OCI-LY3 (cell line): ENCODE measurements around the gene FRMPD1.

Source experiments
- H2AFZ ChIP-seq: fragments of 200-600, 300-600 bp; shearing (Covaris generic); 2 replicates; pipeline ENCODE4 v1.6.0; 2014; ENCODE audit warnings: antibody characterized with exemption, low read depth, low read length
- H3K27ac ChIP-seq: fragments of 200-600, 300-600 bp; sonication (generic); 2 replicates; pipeline ENCODE4 v1.5.1; 2014; ENCODE audit warnings: mild to moderate bottlenecking, low read length, moderate library complexity, mixed read lengths
- H3K27me3 ChIP-seq: fragments of 200-600, 300-600 bp; sonication (generic); 2 replicates; pipeline ENCODE4 v1.6.1; 2014; ENCODE audit warnings: low read depth, low read length, mixed read lengths
- H3K36me3 ChIP-seq: fragments of 200-600, 300-600 bp; sonication (generic); replicated peaks from 2 replicates; pipeline ENCODE3; 2014; ENCODE audit warnings: low read depth, low read length, mixed read lengths
- H3K4me1 ChIP-seq: fragments of 300-600, 200-600 bp; sonication (generic); 2 replicates; pipeline ENCODE4 v1.6.1; 2014; ENCODE audit warnings: low read length, mixed read lengths
- H3K4me2 ChIP-seq: fragments of 200-600, 300-600 bp; sonication (generic); 2 replicates; pipeline ENCODE4 v1.6.1; 2014; ENCODE audit warnings: low read length, mixed read lengths
- H3K4me3 ChIP-seq: fragments of 300-600, 200-600 bp; sonication (generic); 2 replicates; pipeline ENCODE4 v1.5.1; 2014; ENCODE audit warnings: antibody characterized with exemption, mild to moderate bottlenecking, low read length, moderate library complexity
- H3K79me2 ChIP-seq: fragments of 300-600, 200-600 bp; shearing (Covaris generic); 2 replicates; pipeline ENCODE4 v1.6.1; 2014; ENCODE audit warnings: mild to moderate bottlenecking, low read length, mixed read lengths
- H3K9ac ChIP-seq: fragments of 300-600, 200-600 bp; shearing (Covaris generic); 2 replicates; pipeline ENCODE4 v1.6.0; 2014; ENCODE audit warnings: mild to moderate bottlenecking, low read length, moderate library complexity
- H3K9me3 ChIP-seq: fragments of 200-600, 300-600 bp; shearing (Covaris generic); 2 replicates; pipeline ENCODE4 v1.6.1; 2014; ENCODE audit warnings: low read length, mixed read lengths; ENCODE audit not compliant: insufficient read depth
- H4K20me1 ChIP-seq: fragments of 200-600, 300-600 bp; sonication (generic); 2 replicates; pipeline ENCODE4 v1.6.1; 2016; ENCODE audit warnings: low read length, mixed read lengths; ENCODE audit not compliant: insufficient read depth
- CTCF ChIP-seq: fragments of 200-600, 300-600 bp; sonication (generic); IDR thresholded peaks from 2 replicates; pipeline ENCODE4 v1.5.1; 2014; ENCODE audit warnings: antibody characterized with exemption, low read length, low read depth
- EZH2phosphoT487 ChIP-seq: fragments of 200-600 bp; shearing (Covaris generic); IDR thresholded peaks from 2 replicates; pipeline ENCODE4 v1.6.1; 2018; ENCODE audit warnings: antibody characterized with exemption, mixed run types, low read depth

FRMPD1 gene

GRCh38 chr9:37624073-37624472 lies 26.7 kb upstream of the FRMPD1 start:
- Histone ChIP-seq H3K27ac (no peak overlapping the region), H3K4me2 (no peak overlapping the region), H3K4me3 (no peak overlapping the region), H3K9ac (no peak overlapping the region), H3K4me1 (no peaks in the 10 kb centered on the region), H3K27me3 (no peaks in the 10 kb centered on the region), H4K20me1 (no peaks in the 10 kb centered on the region), H2AFZ (no peak overlapping the region), H3K36me3 (no peaks in the 10 kb centered on the region), H3K9me3 (no peaks in the 10 kb centered on the region), H3K79me2 (no peaks in the 10 kb centered on the region)
- TF ChIP-seq CTCF (no peak), EZH2phosphoT487 (no peak)

GRCh38 chr9:37625036-37625757 lies 25.6 kb upstream of the FRMPD1 start:
- no peak overlapping the region for H2AFZ ChIP-seq
- H3K4me1 ChIP-seq, result no peaks in the 10 kb centered on the region
- no peak overlapping the region for H3K27ac ChIP-seq
- H4K20me1 ChIP-seq, result no peaks in the 10 kb centered on the region
- no peak overlapping the region for H3K4me2 ChIP-seq
- H3K9me3 ChIP-seq, result no peaks in the 10 kb centered on the region
- no peak overlapping the region for H3K9ac ChIP-seq
- no peaks in the 10 kb centered on the region for H3K79me2 ChIP-seq
- H3K36me3 ChIP-seq, result no peaks in the 10 kb centered on the region
- TF ChIP-seq CTCF (no peak), EZH2phosphoT487 (no peak)
- no peak overlapping the region for H3K4me3 ChIP-seq
- H3K27me3 ChIP-seq, result no peaks in the 10 kb centered on the region

GRCh38 chr9:37625758-37626147 lies 25.0 kb upstream of the FRMPD1 start:
- Histone ChIP-seq H3K4me2 (no peak overlapping the region), H3K27me3 (no peaks in the 10 kb centered on the region), H3K79me2 (no peaks in the 10 kb centered on the region), H3K9ac (no peak overlapping the region), H3K4me1 (no peaks in the 10 kb centered on the region), H3K36me3 (no peaks in the 10 kb centered on the region), H3K9me3 (no peaks in the 10 kb centered on the region), H2AFZ (no peak overlapping the region), H3K4me3 (no peak overlapping the region), H3K27ac (no peak overlapping the region), H4K20me1 (no peaks in the 10 kb centered on the region)
- no peak for TF ChIP-seq EZH2phosphoT487
- no peak for TF ChIP-seq CTCF

GRCh38 chr9:37626708-37627292 lies 24.0 kb upstream of the FRMPD1 start:
- no peak for TF ChIP-seq CTCF
- TF ChIP-seq EZH2phosphoT487, result no peak
- Histone ChIP-seq H3K4me1 (no peaks in the 10 kb centered on the region), H4K20me1 (no peaks in the 10 kb centered on the region), H3K27ac (no peak overlapping the region), H2AFZ (no peak overlapping the region), H3K9me3 (no peaks in the 10 kb centered on the region), H3K27me3 (no peaks in the 10 kb centered on the region), H3K9ac (no peak overlapping the region), H3K4me2 (no peak overlapping the region), H3K36me3 (no peaks in the 10 kb centered on the region), H3K4me3 (no peak overlapping the region), H3K79me2 (no peaks in the 10 kb centered on the region)
